Body of pancreas (tissue), 4 donors: ENCODE data around the gene ST6GAL1.

Source experiments
- POLR2A ChIP-seq, 3 donors: fragments of 450-650 bp; IDR thresholded peaks; one replicate each; pipeline ENCODE4 v1.6.1; 2016; ENCODE audit warnings: antibody characterized with exemption in 3 of 3, mild to moderate bottlenecking in 2 of 3
- TF ChIP-seq, protein P1 (sequence below), 7 experiments: fragments of 450-650 bp in 4 of 7; fragments of 200-600 bp in 3 of 7; sonication (generic) in 3 of 7; IDR thresholded peaks; one replicate each; pipeline ENCODE4 v1.5.1; 2016 to 2019; ENCODE audit warnings: antibody characterized with exemption in 7 of 7

DNA sequence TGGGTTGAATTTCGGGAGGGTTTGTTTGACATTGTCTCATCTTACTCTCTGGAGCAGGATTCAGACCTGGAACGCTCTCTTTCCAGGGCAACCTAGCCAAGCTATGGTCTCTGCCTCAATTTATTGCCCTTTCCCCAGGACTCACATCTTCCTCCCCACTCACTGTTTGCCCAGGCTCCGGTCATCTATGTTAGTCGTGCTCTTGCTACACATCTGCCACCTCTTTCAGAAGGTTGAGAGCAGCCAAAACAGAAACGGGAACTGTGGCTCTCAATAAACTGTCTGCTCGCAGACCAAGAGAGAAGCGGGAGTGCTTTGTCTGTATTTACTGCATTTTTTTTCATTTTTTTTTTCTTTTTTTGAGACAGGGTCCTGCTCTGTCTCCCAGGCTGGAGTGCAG, 81.6 kb downstream of the ST6GAL1 start:
- TF ChIP-seq, protein P1, sequence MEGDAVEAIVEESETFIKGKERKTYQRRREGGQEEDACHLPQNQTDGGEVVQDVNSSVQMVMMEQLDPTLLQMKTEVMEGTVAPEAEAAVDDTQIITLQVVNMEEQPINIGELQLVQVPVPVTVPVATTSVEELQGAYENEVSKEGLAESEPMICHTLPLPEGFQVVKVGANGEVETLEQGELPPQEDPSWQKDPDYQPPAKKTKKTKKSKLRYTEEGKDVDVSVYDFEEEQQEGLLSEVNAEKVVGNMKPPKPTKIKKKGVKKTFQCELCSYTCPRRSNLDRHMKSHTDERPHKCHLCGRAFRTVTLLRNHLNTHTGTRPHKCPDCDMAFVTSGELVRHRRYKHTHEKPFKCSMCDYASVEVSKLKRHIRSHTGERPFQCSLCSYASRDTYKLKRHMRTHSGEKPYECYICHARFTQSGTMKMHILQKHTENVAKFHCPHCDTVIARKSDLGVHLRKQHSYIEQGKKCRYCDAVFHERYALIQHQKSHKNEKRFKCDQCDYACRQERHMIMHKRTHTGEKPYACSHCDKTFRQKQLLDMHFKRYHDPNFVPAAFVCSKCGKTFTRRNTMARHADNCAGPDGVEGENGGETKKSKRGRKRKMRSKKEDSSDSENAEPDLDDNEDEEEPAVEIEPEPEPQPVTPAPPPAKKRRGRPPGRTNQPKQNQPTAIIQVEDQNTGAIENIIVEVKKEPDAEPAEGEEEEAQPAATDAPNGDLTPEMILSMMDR (IDR thresholded peaks at IDR 0.05): no peak
- no peak for TF ChIP-seq POLR2A (IDR thresholded peaks at IDR 0.05)
